B cell (primary cell): ENCODE measurements around the gene HPS4.

Experiments
- CTCF ChIP-seq: fragments of 200-600 bp; IDR thresholded peaks from one replicate; pipeline ENCODE4 v1.8.0; 2022; ENCODE audit warnings: antibody characterized with exemption, mild to moderate bottlenecking
- EZH2 ChIP-seq: IDR thresholded peaks from 2 replicates; pipeline ENCODE4 v1.6.1; 2012; ENCODE audit warnings: borderline replicate concordance, low read depth, mild to moderate bottlenecking, moderate library complexity, low read length; ENCODE audit not compliant: insufficient read depth, poor library complexity, severe bottlenecking

GRCh38 chr22:26463688-26464087, 19.9 kb downstream of the HPS4 start:
- TF ChIP-seq EZH2 (no peak), CTCF (no peak)
